ENCODE results near the gene RNF213.
A peak's percentile ranks its signal among the peaks of the same experiment; 100 is the strongest.

Gene RNF213

DNA sequence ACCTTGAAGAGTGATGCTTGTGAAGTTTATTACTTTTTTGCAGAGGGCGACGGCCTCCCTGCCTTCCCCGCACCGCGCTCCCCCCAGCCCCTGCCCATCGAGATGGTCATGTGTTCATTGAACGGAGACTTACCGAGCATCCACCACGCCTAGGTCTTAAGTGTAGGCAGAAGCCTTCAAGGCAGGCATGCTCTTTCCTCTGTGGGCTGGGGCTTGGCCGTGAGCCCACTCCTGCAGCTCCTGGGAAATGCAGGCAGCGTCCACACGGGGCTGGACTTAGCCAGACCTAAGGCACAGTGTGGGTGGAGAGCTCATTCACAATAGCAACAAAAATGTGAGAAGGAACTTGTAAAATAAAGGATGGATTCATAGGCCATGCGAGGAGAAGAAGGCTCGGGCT, 19.2 kb downstream of the RNF213 start:
- Histone ChIP-seq H3K4me3 (ENCODE audit: low read depth, low read length) (no peak overlapping the region), H3K36me3 (peaks cover 38% of the 10 kb centered on the region), H3K27ac (no peak overlapping the region), H3K27me3 (ENCODE audit: insufficient read depth, low read depth, severe bottlenecking) (no peaks in the 10 kb centered on the region), H3K9me3 (ENCODE audit: severe bottlenecking) (no peaks in the 10 kb centered on the region)
- DNase-seq: no peak
- TF ChIP-seq, protein P1, sequence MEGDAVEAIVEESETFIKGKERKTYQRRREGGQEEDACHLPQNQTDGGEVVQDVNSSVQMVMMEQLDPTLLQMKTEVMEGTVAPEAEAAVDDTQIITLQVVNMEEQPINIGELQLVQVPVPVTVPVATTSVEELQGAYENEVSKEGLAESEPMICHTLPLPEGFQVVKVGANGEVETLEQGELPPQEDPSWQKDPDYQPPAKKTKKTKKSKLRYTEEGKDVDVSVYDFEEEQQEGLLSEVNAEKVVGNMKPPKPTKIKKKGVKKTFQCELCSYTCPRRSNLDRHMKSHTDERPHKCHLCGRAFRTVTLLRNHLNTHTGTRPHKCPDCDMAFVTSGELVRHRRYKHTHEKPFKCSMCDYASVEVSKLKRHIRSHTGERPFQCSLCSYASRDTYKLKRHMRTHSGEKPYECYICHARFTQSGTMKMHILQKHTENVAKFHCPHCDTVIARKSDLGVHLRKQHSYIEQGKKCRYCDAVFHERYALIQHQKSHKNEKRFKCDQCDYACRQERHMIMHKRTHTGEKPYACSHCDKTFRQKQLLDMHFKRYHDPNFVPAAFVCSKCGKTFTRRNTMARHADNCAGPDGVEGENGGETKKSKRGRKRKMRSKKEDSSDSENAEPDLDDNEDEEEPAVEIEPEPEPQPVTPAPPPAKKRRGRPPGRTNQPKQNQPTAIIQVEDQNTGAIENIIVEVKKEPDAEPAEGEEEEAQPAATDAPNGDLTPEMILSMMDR (IDR thresholded peaks at IDR 0.05; ENCODE audit: low read depth, low read length): no peak

DNA sequence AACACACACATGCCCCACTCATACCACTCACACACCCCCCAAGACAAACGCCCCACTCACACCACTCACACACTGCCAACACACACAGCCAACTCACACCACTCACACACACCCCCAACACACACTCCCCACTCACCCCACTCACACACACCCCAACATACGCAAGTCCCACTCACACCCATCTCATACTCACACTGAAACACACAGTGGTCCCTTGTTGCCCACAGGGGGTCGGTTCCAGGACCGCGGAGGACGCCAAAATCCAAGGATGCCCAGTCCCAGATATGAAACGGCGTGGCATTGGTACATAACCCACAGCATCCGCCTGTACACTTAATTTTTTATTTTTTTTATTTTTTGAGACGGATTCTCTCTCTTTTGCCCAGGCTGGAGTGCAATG, 20.9 kb downstream of the RNF213 start:
- H3K9me3 ChIP-seq (ENCODE audit: severe bottlenecking): no peaks in the 10 kb centered on the region
- no peak overlapping the region for H3K4me3 ChIP-seq (ENCODE audit: low read depth, low read length)
- H3K27me3 ChIP-seq (ENCODE audit: insufficient read depth, low read depth, severe bottlenecking): no peaks in the 10 kb centered on the region
- peaks cover 28% of the 10 kb centered on the region for H3K36me3 ChIP-seq
- DNase-seq: no peak
- H3K27ac ChIP-seq: no peak overlapping the region
- TF ChIP-seq, protein P1 (IDR thresholded peaks at IDR 0.05; ENCODE audit: low read depth, low read length): no peak

DNA sequence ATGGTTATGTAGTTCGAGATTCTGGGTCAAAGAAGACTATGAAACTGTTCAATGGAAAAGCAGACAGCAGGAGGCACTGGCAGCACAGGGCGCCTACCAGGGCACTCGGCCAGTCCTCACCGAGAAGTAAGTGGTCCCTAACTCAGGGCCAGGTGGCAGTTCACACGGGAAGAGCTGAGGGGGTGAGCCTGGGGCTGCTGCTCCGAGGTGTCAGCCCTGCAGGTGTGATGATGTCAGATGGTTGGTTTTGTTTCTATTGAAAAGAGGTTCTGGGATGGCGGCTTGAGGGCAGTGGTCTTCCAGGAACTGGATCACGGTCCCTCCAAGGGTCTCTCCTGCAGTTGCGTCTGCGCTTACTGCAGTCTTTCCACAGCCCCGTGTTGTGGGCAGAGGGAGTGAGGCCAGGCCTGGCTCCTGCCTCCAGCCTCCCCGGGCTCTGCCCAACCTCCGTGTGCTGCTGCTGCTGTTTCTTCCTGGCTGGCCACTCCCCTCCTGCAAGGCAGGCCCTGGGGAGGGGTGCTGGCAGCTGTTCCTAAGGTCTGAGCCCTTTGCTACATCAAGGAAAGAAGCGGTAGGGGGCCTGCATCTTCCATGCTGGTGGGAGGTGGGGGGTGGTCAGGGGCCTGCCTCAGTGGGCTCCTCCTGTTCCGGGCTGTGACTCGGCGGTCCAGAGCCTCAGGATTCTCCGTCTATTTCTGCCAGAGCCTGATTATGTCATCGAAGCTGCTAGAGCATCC, 22.6 kb downstream of the RNF213 start:
- H3K27ac ChIP-seq: no peak overlapping the region
- no peaks in the 10 kb centered on the region for H3K27me3 ChIP-seq (ENCODE audit: insufficient read depth, low read depth, severe bottlenecking)
- TF ChIP-seq, protein P1 (IDR thresholded peaks at IDR 0.05; ENCODE audit: low read depth, low read length): peak; percentile 15; the same call in 1 of the 2 replicates
- H3K36me3 ChIP-seq: peaks cover 36% of the 10 kb centered on the region
- no peak overlapping the region for H3K4me3 ChIP-seq (ENCODE audit: low read depth, low read length)
- no peaks in the 10 kb centered on the region for H3K9me3 ChIP-seq (ENCODE audit: severe bottlenecking)
- no peak for DNase-seq

DNA sequence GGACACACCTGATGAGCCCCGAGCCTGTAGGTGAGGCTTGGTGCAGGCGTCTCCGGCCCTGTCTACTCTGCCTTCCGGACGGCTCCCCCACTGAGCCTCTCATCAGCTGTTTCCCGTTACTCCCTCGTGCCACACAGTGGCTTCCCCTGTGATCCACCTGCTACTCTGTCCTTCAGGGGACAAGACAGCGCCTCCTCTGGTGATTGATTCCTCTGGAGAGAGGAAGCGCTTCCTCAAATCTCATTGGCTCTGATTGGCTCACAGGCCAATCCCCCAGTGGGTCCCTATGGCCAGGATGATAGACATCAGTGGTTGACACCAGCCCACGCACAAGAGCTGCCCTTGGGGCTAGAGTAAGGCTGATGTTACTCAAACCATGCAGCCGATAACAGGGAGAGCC, 24.0 kb downstream of the RNF213 start:
- Histone ChIP-seq H3K27me3 (ENCODE audit: insufficient read depth, low read depth, severe bottlenecking) (no peaks in the 10 kb centered on the region), H3K36me3 (peaks cover 42% of the 10 kb centered on the region)

DNA sequence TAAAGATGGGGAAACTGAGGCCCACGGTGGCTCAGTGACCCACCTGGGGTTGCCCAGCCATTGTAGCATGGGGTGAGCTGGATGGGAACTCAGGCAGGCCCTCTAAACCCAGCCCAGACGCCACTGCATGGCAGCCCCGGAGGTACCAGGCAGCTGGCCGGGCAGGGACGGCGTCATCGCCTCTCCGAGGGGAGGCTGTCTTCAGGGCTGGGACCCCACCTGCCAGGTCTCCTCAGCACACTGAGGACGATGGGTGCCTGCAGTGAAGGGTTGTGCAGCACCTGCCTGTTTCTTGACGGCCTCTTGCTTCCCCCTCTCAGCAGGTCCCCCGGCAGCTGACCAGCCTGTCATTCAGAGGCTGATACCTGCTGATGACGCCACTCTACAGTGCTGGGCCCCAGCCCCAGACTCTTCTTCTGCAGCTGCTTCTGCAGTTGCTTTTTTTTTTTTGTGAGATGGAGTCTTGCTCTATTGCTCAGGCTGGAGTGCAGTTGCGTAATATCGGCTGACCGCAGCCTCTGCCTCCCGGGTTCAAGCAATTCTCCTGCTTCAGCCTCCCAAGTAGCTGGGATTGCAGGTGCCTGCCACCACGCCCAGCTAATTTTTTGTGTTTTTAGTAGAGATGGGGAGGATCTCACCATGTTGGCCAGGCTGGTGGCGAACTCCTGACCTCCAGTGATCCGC, 24.7 kb downstream of the RNF213 start:
- peaks cover 49% of the 10 kb centered on the region for H3K36me3 ChIP-seq
- DNase-seq: no peak
- H3K9me3 ChIP-seq (ENCODE audit: severe bottlenecking): no peaks in the 10 kb centered on the region
- TF ChIP-seq, protein P1 (IDR thresholded peaks at IDR 0.05; ENCODE audit: low read depth, low read length): no peak
- no peak overlapping the region for H3K4me3 ChIP-seq (ENCODE audit: low read depth, low read length)
- H3K27me3 ChIP-seq (ENCODE audit: insufficient read depth, low read depth, severe bottlenecking): no peaks in the 10 kb centered on the region
- H3K27ac ChIP-seq: no peak overlapping the region

More for the DNA sequence above, 24.0 kb downstream of the RNF213 start:
- H3K27ac ChIP-seq: no peak overlapping the region
- TF ChIP-seq, protein P1 (IDR thresholded peaks at IDR 0.05; ENCODE audit: low read depth, low read length): peak; percentile 48
- no peaks in the 10 kb centered on the region for H3K9me3 ChIP-seq (ENCODE audit: severe bottlenecking)
- H3K4me3 ChIP-seq (ENCODE audit: low read depth, low read length): no peak overlapping the region
- DNase-seq: peak; percentile 46
